ENCODE results near the gene MTHFD2L. TPM values are rescaled to one million over a fixed set of nuclear protein-coding genes. Genes with fewer than 3 reads are reported as not detected.

Gene MTHFD2L
- total and polyA plus RNA-seq, 2 experiments from 2014 or later, result 20.0 to 32.0 TPM

- TF ChIP-seq EZH2phosphoT487 (IDR thresholded peaks at IDR 0.05; ENCODE audit: low read depth, severe bottlenecking, unreplicated experiment), result no peak
- TF ChIP-seq EZH2 (IDR thresholded peaks at IDR 0.05; ENCODE audit: borderline replicate concordance), result no peak
- peak; percentile 69 for TF ChIP-seq CTCF (IDR thresholded peaks at IDR 0.05; ENCODE audit: poor library complexity)
- no peak overlapping the region for H2AFZ ChIP-seq
- no peaks in the 10 kb centered on the region for H3K27me3 ChIP-seq
- H3K4me3 ChIP-seq, result no peak overlapping the region
- H4K20me1 ChIP-seq (ENCODE audit: insufficient read depth, poor library complexity, severe bottlenecking), result no peaks in the 10 kb centered on the region
- no peak overlapping the region for H3K4me2 ChIP-seq
- WGBS (ENCODE audit: low lambda C conversion rate, missing lambda C conversion rate), result 47% methylated on average over 4 of the region's 4 CpGs
- H3K27ac ChIP-seq, result no peak overlapping the region
- no peaks in the 10 kb centered on the region for H3K4me1 ChIP-seq (ENCODE audit: insufficient read depth)
- no peaks in the 10 kb centered on the region for H3K9me3 ChIP-seq (ENCODE audit: low read depth)
- no peaks in the 10 kb centered on the region for H3K36me3 ChIP-seq (replicated peaks; ENCODE audit: insufficient read depth, low read depth)
- no peaks in the 10 kb centered on the region for H3K79me2 ChIP-seq
- peak; percentile 81 for DNase-seq (ENCODE audit: low spot score)
- no peaks in the 10 kb centered on the region for H3K9me2 ChIP-seq (replicated peaks; ENCODE audit: insufficient read depth)
These were observed 71.0 kb downstream of the MTHFD2L start for GRCh38 chr4:74228691-74229640.

GRCh38 chr4:74230902-74231499 lies 73.1 kb downstream of the MTHFD2L start:
- Histone ChIP-seq H3K9me3 (ENCODE audit: low read depth) (no peaks in the 10 kb centered on the region), H3K4me1 (ENCODE audit: insufficient read depth) (no peaks in the 10 kb centered on the region), H3K27ac (no peak overlapping the region), H3K4me2 (no peak overlapping the region), H3K27me3 (no peaks in the 10 kb centered on the region), H3K36me3 (replicated peaks; ENCODE audit: insufficient read depth, low read depth) (no peaks in the 10 kb centered on the region), H2AFZ (no peak overlapping the region), H3K9me2 (replicated peaks; ENCODE audit: insufficient read depth) (no peaks in the 10 kb centered on the region), H4K20me1 (ENCODE audit: insufficient read depth, poor library complexity, severe bottlenecking) (no peaks in the 10 kb centered on the region), H3K4me3 (no peak overlapping the region), H3K79me2 (no peaks in the 10 kb centered on the region)
- no peak for DNase-seq (ENCODE audit: low spot score)
- TF ChIP-seq EZH2phosphoT487 (IDR thresholded peaks at IDR 0.05; ENCODE audit: low read depth, severe bottlenecking, unreplicated experiment) (no peak), EZH2 (IDR thresholded peaks at IDR 0.05; ENCODE audit: borderline replicate concordance) (no peak), CTCF (IDR thresholded peaks at IDR 0.05; ENCODE audit: poor library complexity) (no peak)
- 75% methylated on average over 7 of the region's 7 CpGs for WGBS (ENCODE audit: low lambda C conversion rate, missing lambda C conversion rate)

GRCh38 chr4:74235135-74235534 lies 77.2 kb downstream of the MTHFD2L start:
- Histone ChIP-seq H3K9me2 (replicated peaks; ENCODE audit: insufficient read depth) (no peaks in the 10 kb centered on the region), H3K4me3 (no peak overlapping the region), H3K9me3 (ENCODE audit: low read depth) (no peaks in the 10 kb centered on the region), H3K27me3 (no peaks in the 10 kb centered on the region), H3K4me2 (no peak overlapping the region), H2AFZ (no peak overlapping the region), H3K36me3 (replicated peaks; ENCODE audit: insufficient read depth, low read depth) (no peaks in the 10 kb centered on the region), H3K79me2 (no peaks in the 10 kb centered on the region), H3K27ac (no peak overlapping the region), H3K4me1 (ENCODE audit: insufficient read depth) (no peaks in the 10 kb centered on the region), H4K20me1 (ENCODE audit: insufficient read depth, poor library complexity, severe bottlenecking) (no peaks in the 10 kb centered on the region)
- no peak for DNase-seq (ENCODE audit: low spot score)
- TF ChIP-seq EZH2 (IDR thresholded peaks at IDR 0.05; ENCODE audit: borderline replicate concordance), result no peak
- TF ChIP-seq CTCF (IDR thresholded peaks at IDR 0.05; ENCODE audit: poor library complexity), result no peak
- no peak for TF ChIP-seq EZH2phosphoT487 (IDR thresholded peaks at IDR 0.05; ENCODE audit: low read depth, severe bottlenecking, unreplicated experiment)
